Trophoblast cell (in vitro differentiated cells and primary cell): ENCODE results near the gene PSMD4.

Experiments
- DNase-seq, 2 donors: peaks; one replicate each; pipeline ENCODE4 v3.0.0-alpha.2; 2016
- H2AFZ ChIP-seq: 2 replicates; pipeline ENCODE4 v1.6.1; 2013; ENCODE audit warnings: low read length, moderate library complexity, mild to moderate bottlenecking; ENCODE audit not compliant: insufficient read depth, poor library complexity
- H2AK5ac ChIP-seq: 2 replicates; pipeline ENCODE4 v1.6.1; 2013; ENCODE audit warnings: mild to moderate bottlenecking, low read length
- H2BK120ac ChIP-seq: 2 replicates; pipeline ENCODE4 v1.6.1; 2013; ENCODE audit warnings: low read length, mild to moderate bottlenecking, moderate library complexity; ENCODE audit not compliant: insufficient read depth, poor library complexity
- H2BK12ac ChIP-seq: 2 replicates; pipeline ENCODE4 v1.6.1; 2013; ENCODE audit warnings: mild to moderate bottlenecking, low read length, moderate library complexity
- H2BK5ac ChIP-seq: 2 replicates; pipeline ENCODE4 v1.6.1; 2013; ENCODE audit warnings: low read length, low read depth, moderate library complexity, mild to moderate bottlenecking; ENCODE audit not compliant: poor library complexity
- H3K14ac ChIP-seq: 2 replicates; pipeline ENCODE4 v1.6.1; 2013; ENCODE audit warnings: mild to moderate bottlenecking, low read length
- H3K18ac ChIP-seq: 2 replicates; pipeline ENCODE4 v1.6.1; 2013; ENCODE audit warnings: mild to moderate bottlenecking, low read length
- H3K23ac ChIP-seq: 2 replicates; pipeline ENCODE4 v1.6.1; 2013; ENCODE audit warnings: low read length
- H3K27ac ChIP-seq: 2 replicates; pipeline ENCODE4 v1.5.1; 2013; ENCODE audit warnings: low read depth, mild to moderate bottlenecking, inconsistent platforms, low read length, moderate library complexity
- H3K27me3 ChIP-seq: 2 replicates; pipeline ENCODE4 v1.6.1; 2013; ENCODE audit warnings: inconsistent platforms, mild to moderate bottlenecking, low read length, moderate library complexity; ENCODE audit not compliant: insufficient read depth
- H3K36me3 ChIP-seq, 2 experiments: 1 replicate in 1 of 2; 2 replicates in 1 of 2; pipeline ENCODE4 v1.6.1; 2013; ENCODE audit warnings: low read length in 2 of 2, mild to moderate bottlenecking in 2 of 2, moderate library complexity in 1 of 2; ENCODE audit not compliant: insufficient read depth in 2 of 2, control insufficient read depth in 1 of 2
- H3K4ac ChIP-seq: 2 replicates; pipeline ENCODE4 v1.6.1; 2013; ENCODE audit warnings: low read depth, mild to moderate bottlenecking, low read length, moderate library complexity
- H3K4me1 ChIP-seq, 2 experiments: 1 replicate in 1 of 2; 2 replicates in 1 of 2; pipeline ENCODE4 v1.6.1; 2013; ENCODE audit warnings: low read length in 2 of 2, mild to moderate bottlenecking in 2 of 2, moderate library complexity in 1 of 2; ENCODE audit not compliant: insufficient read depth in 2 of 2, control insufficient read depth in 1 of 2
- H3K4me2 ChIP-seq: 2 replicates; pipeline ENCODE4 v1.6.1; 2013; ENCODE audit warnings: inconsistent platforms, mild to moderate bottlenecking, low read length, moderate library complexity
- H3K4me3 ChIP-seq: 2 replicates; pipeline ENCODE4 v1.5.1; 2013; ENCODE audit warnings: mild to moderate bottlenecking, low read depth, low read length, inconsistent platforms
- H3K79me1 ChIP-seq: one replicate; pipeline ENCODE4 v1.6.1; 2013; ENCODE audit warnings: low read length
- H3K79me2 ChIP-seq: 2 replicates; pipeline ENCODE4 v1.6.1; 2013; ENCODE audit warnings: low read length, mild to moderate bottlenecking; ENCODE audit not compliant: control insufficient read depth, insufficient read depth, poor library complexity
- H3K9ac ChIP-seq: 2 replicates; pipeline ENCODE4 v1.6.1; 2013; ENCODE audit warnings: mild to moderate bottlenecking, low read length
- H3K9me3 ChIP-seq: 2 replicates; pipeline ENCODE4 v1.6.1; 2013; ENCODE audit warnings: low read depth, mild to moderate bottlenecking, control low read depth, inconsistent platforms, low read length; ENCODE audit not compliant: insufficient read depth
- H4K12ac ChIP-seq: 2 replicates; pipeline ENCODE4 v1.6.1; 2013; ENCODE audit warnings: low read depth, mild to moderate bottlenecking, low read length, moderate library complexity
- H4K8ac ChIP-seq: 2 replicates; pipeline ENCODE4 v1.6.1; 2013; ENCODE audit warnings: low read depth, mild to moderate bottlenecking, low read length, moderate library complexity
- H4K91ac ChIP-seq: one replicate; pipeline ENCODE4 v1.6.1; 2013; ENCODE audit warnings: low read depth, mild to moderate bottlenecking, low read length, moderate library complexity
- WGBS: extraction: QIAGEN DNeasy Blood & Tissue Kit; methylation state at CpG from one replicate; pipeline ENCODE4 v1.1.7; 2013; ENCODE audit warnings: missing lambda C conversion rate; ENCODE audit not compliant: insufficient read length, insufficient coverage; ENCODE audit errors: extremely low coverage; 5-methylcytosine and 5-hydroxymethylcytosine counted together

Gene PSMD4

GRCh38 chr1:151281969-151282882, 27.7 kb downstream of the PSMD4 start, which contains the start of gene ZNF687:
Gene ZNF687, plus strand, starts transcription at chr1:151282299. Its CDS starts 3,993 bp downstream, at chr1:151286292.
- Histone ChIP-seq H4K12ac (peak within 1 kb of the TSS; percentile 90), H2BK120ac (peak within 1 kb of the TSS; percentile 90), H2AK5ac (peak within 1 kb of the TSS; percentile 89), H3K4ac (peak within 1 kb of the TSS; percentile 96), H3K18ac (peak within 1 kb of the TSS; percentile 97), H2BK12ac (peak within 1 kb of the TSS; percentile 38), H3K79me2 (peaks cover 15% of the 10 kb centered on the region), H3K27me3 (no peaks in the 10 kb centered on the region), H3K27ac (peak within 1 kb of the TSS; percentile 93), H3K23ac (no peak within 1 kb of the TSS), H3K36me3 (peaks cover 14 to 18% of the 10 kb centered on the region in 2 experiments), H3K4me1 (peaks cover 5 to 13% of the 10 kb centered on the region in 2 experiments), H3K9me3 (no peaks in the 10 kb centered on the region), H3K9ac (peak within 1 kb of the TSS; percentile 85), H3K4me2 (peak within 1 kb of the TSS; percentile 72), H3K4me3 (peak within 1 kb of the TSS; percentile 85), H3K79me1 (peaks cover 15% of the 10 kb centered on the region), H2AFZ (peak within 1 kb of the TSS; percentile 94), H4K8ac (peak within 1 kb of the TSS; percentile 96), H4K91ac (peak within 1 kb of the TSS; percentile 95), H2BK5ac (peak within 1 kb of the TSS; percentile 96), H3K14ac (peak within 1 kb of the TSS; percentile 98)
- no CpG with 5 or more reads among the region's 74 CpGs for WGBS
- peak; percentile 100 for DNase-seq

- Histone ChIP-seq H3K9me3 (no peaks in the 10 kb centered on the region), H3K79me1 (peaks cover 15% of the 10 kb centered on the region), H2BK5ac (peak overlapping the region; percentile 63), H3K4me3 (peak overlapping the region; percentile 85), H3K4ac (peak overlapping the region; percentile 96), H3K27ac (peak overlapping the region; percentile 91), H3K79me2 (peaks cover 15% of the 10 kb centered on the region), H2BK120ac (peak overlapping the region; percentile 70), H4K8ac (peak overlapping the region; percentile 84), H3K18ac (peak overlapping the region; percentile 62), H3K23ac (no peak overlapping the region), H4K91ac (peak overlapping the region; percentile 92), H3K36me3 (peaks cover 23 to 27% of the 10 kb centered on the region in 2 experiments), H3K4me2 (peak overlapping the region; percentile 72), H2AK5ac (peak overlapping the region; percentile 89), H3K27me3 (no peaks in the 10 kb centered on the region), H2BK12ac (no peak overlapping the region), H3K14ac (peak overlapping the region; percentile 90), H3K4me1 (peaks cover 5 to 13% of the 10 kb centered on the region in 2 experiments), H3K9ac (peak overlapping the region; percentile 85), H2AFZ (peak overlapping the region; percentile 92), H4K12ac (peak overlapping the region; percentile 88)
- peak in 1 of 2 donors; percentile 18 for DNase-seq
- WGBS = no CpG with 5 or more reads among the region's 44 CpGs
These were observed 28.6 kb downstream of the PSMD4 start for GRCh38 chr1:151282883-151283725.

- Histone ChIP-seq H3K18ac (no peak overlapping the region), H2AK5ac (no peak overlapping the region), H3K23ac (no peak overlapping the region), H3K36me3 (peaks cover 33 to 37% of the 10 kb centered on the region in 2 experiments), H4K91ac (no peak overlapping the region), H2BK5ac (no peak overlapping the region), H3K4ac (no peak overlapping the region), H4K12ac (no peak overlapping the region), H3K14ac (no peak overlapping the region), H3K9ac (peak overlapping the region; percentile 2), H3K27me3 (no peaks in the 10 kb centered on the region), H3K4me1 (peaks cover 5 to 13% of the 10 kb centered on the region in 2 experiments), H3K79me1 (peaks cover 15% of the 10 kb centered on the region), H2BK12ac (no peak overlapping the region), H3K79me2 (peaks cover 15% of the 10 kb centered on the region), H3K9me3 (no peaks in the 10 kb centered on the region), H3K27ac (no peak overlapping the region), H3K4me3 (no peak overlapping the region), H4K8ac (no peak overlapping the region), H2BK120ac (no peak overlapping the region), H2AFZ (no peak overlapping the region), H3K4me2 (peak overlapping the region; percentile 72)
- no CpG with 5 or more reads among the region's 2 CpGs for WGBS
- DNase-seq = no peak
These were observed 29.6 kb downstream of the PSMD4 start for GRCh38 chr1:151284013-151284577.
